Measurements from ENCODE around the gene APBA2.

The APBA2 gene

DNA sequence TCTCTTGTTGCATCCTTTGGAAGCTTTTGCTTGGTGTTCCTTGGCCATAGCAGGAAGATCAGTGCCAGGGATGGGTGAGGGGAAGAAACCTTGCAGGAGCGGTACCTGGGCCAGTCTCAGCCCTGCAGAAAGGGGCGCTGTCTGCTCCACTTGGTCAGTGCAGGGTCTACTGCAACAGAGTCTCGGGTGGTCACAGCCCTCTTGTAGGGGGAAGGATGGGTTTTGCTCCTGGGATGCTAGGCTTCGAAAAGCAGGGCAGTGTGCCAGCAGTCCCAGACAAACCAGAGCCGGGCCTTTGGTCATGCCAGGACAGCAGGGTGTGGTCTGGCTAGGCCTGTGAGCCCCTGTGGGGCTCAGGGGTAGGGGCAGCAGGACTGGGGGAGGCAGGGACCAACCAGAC, 186.7 kb downstream of the APBA2 start:
- in situ Hi-C loops (cut with MboI; ENCODE audit: low sequenced_read_pairs): no loop called here

DNA sequence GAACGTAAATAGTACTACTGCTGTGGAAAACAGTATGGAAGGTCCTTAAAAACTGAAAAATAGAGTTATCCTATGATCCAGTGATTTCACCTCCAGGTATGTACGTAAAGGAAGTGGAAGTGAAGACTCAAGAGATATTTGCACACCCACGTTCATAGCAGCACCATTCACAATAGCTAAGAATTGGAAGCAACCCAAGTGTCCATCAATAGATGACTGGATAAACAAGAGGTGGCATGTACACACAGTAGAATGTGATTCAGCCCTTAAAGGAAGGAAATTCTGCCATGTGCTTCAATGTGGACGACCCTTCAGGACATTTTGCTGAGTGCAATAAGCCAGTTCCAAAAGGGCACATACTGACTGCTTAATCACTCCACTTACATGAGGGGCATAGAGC, 188.3 kb downstream of the APBA2 start:
- in situ Hi-C loops (cut with MboI; ENCODE audit: low sequenced_read_pairs): no loop called here

DNA sequence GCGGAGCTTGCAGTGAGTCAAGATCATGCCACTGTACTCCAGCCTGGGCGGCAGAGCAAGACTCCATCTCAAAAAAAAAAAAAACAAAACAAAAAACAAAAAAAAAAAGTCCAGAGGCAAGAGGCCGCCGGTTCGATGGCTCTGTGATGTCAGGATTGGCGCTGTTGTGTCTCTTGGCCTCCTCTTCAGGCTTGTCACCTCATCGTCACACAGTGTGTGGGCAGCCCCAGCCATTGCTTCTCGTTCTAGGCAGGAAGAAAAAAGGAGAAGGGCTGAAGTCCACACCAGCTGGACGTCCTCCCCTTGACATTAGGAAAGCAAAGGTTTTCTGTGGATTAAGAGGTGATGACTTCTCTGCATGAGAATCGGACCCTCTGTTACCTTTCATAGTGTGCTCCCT, 192.8 kb downstream of the APBA2 start:
- in situ Hi-C loops (cut with MboI; ENCODE audit: low sequenced_read_pairs): no loop called here

DNA sequence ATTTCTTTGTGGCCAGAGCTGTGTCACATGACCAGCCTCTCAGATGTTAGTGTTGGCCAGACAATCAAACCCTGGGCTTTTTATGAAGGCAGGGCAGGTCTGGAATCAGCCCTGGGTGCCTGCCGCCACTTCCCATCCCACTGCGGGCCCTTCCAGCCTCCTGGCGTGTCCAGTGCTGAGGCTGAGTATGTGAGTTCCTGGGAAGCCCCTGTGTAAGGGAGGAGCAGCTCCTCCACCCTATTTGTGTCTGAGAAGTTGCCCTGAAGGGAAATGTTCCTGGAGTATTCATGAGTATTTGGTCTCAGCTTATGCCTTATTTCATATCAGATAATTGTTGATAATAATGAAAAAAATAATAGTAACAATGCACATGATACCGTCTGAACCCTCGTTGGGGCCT, 193.7 kb downstream of the APBA2 start:
- in situ Hi-C loops (cut with MboI; ENCODE audit: low sequenced_read_pairs): no loop called here

DNA sequence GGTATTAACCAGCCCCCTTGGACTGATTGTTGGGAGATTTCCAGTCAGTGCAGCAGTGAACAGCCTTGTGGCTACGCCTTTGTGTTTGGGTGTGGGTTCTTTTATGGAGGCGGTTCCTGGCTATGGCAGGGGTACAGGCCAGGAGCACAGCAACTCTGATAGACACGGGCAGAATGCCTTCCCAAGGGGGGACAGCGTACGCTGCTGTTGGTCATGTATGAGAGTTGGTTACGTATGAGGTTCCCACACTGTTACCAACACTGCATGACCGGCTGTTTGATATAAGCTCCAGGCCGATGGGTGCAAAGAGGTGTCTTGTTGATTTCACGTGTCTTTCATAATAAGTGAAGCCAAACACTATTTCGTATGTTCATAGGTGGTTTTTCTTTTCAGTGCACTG, 196.0 kb downstream of the APBA2 start:
- in situ Hi-C loops (cut with MboI; ENCODE audit: low sequenced_read_pairs): no loop called here

DNA sequence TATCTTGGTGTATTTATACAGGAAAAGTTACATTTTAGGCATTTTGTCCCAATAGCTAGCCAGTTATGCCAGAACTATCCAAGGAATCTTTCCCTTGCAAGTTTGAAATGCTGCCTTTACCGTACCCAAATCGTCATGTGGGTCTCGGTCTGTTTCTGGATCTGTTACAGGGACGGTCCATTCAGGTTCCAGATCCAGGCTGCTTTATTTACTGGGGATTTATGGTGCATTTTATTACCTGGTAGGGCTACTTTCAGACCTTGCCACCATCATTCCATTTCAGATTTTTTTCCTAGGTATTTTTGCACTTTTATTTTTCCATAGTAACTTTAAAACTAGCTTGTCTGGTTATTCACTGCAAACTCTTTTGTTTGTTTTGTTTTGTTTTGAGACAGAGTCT, 197.4 kb downstream of the APBA2 start:
- in situ Hi-C loops (cut with MboI; ENCODE audit: low sequenced_read_pairs): no loop called here

DNA sequence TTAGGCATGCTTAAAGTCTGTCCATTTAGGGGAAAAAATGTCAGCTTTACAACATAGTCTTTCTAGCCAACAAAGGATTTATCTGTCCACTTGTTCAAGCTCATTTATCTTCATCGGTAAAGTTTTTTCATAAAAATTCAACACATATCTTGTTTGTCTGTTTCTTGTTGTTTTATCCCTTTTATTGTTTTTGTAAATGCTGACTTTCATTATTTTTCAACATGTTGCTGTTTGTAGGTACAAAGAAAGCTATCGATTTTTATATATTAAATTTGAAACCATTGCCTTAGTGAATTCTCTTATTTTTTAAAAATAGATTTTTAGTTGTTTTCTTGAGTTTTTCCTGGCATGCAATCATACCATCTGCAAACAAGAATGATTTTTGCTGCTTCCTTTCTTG, 198.1 kb downstream of the APBA2 start:
- in situ Hi-C loops (cut with MboI; ENCODE audit: low sequenced_read_pairs): no loop called here

DNA sequence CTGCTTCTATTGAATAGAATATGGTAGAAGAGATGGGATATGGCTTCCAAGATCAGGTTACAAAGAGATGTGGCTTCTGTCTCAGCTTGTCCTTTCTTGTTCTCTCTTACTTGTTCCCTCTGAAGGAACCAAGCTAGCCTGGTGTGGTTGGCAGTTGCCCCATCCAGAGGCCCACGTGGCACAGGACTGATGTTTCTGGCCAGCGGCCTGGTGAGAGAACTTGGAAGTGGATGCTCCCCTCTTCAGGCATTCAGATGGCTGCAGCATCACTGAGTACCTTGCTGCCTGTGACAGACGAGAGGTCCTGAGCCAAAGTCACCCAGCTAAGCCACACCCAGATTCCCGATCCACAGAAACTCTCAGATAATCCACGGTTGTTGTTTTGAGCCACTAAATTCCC, 200.2 kb downstream of the APBA2 start:
- in situ Hi-C loops (cut with MboI; ENCODE audit: low sequenced_read_pairs): no loop called here

DNA sequence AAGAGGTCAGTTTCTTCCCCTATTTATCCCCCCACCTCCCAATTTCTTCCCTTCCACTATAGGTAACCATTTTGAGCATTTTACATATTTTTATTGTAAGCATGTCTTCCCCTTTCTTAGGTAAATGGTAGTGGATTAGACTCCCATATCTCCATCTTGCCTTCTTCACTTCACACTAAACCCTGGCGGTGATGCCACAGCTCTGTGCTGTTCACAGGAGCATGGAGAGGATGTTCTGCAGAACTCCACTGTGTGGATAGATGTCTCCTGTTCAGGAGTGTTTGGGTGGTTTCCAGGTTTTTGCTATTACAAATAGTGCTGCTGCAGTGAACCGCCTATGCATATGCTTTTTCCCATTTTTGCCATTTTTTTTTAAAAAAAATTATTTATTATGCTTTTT, 201.1 kb downstream of the APBA2 start:
- in situ Hi-C loops (cut with MboI; ENCODE audit: low sequenced_read_pairs): no loop called here

DNA sequence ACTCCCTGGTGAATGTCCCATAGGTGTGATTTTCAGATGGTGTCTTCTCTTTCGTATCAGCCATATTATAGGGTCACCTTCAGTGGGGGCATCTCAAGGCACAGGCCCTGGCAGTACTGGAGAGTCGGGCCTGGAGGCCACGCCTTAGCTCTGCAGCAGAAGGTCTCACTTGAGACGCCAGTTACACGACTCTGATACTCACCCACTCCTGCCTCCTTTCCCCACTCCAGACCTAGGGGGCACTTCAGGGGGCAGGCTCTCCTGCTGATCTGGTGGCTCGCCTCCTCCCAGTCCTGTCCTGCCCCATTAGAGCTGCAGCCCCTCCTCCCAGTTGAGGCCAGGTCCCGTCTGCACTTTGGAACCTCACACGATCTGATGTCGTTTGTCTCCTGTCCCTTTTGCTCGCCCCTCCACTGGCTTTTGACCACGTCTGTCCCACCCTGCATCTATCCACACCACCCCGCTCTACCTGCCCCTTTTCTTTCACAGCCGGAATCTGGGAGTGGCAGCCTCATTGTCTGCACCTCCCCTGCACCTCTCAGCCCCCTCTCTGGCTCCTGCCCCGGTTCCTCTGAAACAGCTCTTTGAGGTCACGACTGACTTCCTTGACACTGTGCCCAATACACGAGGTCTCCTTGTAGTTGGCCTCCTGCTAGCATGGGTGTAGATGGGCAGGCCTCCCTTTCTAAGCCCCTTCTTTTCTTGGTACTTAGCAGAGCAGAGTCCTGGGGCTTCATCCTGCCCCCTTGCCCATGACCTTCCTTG, 201.9 kb downstream of the APBA2 start:
- in situ Hi-C loops (cut with MboI; ENCODE audit: low sequenced_read_pairs): no loop called here

DNA sequence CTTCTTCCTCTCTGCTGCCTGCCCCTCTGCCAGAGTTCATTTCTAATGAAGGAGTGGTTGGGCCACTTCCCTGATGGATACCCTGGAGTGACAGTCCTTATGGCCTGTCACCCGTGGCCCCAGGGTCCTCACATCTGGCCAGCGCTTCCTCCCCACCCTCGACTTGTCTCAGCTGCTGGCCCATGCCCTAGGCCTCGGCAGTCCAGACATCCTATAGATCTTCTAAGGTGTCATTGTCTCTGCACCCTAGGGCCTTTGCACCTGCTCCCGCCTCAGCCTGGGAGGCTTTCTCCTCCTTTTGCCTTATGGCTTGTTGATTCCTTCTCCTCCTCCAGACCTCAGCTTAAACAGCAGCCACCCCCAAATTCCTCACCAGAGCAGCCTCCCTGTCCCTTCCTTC, 202.9 kb downstream of the APBA2 start:
- in situ Hi-C loops (cut with MboI; ENCODE audit: low sequenced_read_pairs): no loop called here

DNA sequence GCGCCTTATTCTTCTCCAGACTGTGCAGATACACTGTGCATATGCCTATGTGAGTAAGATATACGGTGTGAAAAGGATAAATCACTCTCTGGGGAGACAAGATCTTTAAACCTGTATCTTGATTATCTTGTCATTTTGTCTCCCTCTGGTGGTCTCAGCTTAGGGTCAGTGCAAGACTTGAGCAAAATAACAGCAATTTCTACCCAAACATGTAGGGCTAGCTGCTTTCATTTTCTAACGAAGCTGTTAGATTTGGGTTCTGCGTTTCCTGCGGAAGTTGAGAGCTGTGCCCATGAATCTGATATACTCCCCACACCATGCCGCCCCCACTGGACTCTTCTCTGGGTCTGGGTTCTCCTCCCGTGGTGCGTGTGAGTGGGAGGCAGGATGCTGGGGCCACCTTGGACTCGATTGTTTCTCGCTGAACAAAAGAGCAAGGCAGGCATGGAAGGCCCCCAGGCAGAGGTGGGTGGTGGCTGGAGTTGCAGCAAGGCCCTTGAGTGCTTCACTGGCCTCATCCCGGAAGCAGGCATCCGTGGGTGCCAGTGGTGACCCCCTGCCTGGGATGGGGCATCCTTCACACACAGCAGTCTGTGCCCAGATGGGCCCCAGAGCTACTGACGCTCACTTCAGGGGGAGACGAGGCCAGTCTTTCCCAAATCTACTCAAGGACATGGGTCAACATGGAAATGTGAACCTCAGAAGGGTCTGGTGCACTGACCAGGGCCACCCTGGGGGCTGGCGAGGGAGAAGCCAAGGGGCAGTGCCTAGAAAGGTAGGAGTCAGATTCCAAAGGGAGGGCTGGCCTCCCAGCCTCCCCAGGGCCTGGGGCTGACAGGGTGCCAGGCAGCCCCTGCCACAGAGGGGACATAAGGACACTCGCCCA, 204.2 kb downstream of the APBA2 start:
- in situ Hi-C loops (cut with MboI; ENCODE audit: low sequenced_read_pairs): no loop called here

DNA sequence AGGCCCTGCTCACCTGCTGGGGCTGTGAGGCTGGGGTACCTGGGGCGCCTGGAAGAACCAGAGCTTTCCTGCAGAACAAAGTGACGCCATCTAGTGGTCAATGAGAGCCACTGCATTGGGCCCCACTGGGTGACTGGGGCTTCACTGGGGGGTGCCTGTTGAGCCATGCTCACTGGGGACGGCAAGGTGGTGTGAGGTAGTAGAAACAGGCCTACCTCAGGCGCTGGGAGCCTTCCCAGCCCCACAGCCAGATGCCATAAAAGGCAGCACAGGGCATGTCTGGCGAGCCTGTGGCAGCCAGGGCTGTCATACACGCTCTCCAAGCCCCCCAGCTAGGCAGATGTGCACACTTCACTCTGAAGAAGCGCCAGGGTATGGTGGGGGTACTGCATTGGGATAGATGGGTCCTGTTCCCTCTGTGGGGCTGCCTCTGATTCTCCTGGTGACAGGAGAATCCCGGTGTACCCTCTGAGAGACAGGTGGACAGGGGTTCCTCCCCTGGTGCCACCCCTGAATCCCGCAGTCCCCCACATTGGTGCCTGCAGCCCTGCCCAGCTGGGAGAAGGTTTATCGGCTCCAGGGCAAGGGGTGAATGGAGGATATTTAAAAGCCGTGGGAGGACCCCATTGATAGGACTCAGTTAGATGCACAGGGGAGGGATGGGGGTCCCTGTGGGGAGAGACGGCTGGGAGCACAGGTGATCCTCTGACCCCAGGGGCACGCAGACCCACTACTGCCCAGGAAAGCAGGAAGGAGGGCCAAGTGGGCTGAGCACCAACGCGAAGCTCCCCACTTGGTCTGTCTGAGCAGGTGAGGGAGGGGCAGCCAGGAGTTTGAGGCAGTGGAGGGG, 205.1 kb downstream of the APBA2 start:
- in situ Hi-C loops (cut with MboI; ENCODE audit: low sequenced_read_pairs): no loop called here

DNA sequence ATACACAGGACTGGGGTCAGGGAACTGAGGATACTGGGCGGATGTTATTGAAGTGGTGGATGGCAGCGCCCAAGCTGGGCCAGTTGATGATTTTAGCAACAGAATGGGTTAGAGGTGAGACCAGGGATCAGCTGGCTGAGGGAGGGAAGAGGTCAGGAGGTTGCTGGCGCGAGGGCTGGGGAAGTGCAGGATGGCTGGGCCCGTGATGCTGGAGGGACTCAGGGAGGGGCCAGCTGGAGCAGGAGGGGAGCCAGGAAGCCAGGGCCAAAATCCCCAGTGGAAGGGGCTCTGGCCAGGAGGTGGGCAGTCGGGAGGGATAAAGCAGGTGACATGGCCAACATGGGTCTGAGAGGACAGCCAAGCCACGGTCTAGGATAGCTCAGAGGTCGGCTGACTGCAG, 205.9 kb downstream of the APBA2 start:
- in situ Hi-C loops (cut with MboI; ENCODE audit: low sequenced_read_pairs): no loop called here

DNA sequence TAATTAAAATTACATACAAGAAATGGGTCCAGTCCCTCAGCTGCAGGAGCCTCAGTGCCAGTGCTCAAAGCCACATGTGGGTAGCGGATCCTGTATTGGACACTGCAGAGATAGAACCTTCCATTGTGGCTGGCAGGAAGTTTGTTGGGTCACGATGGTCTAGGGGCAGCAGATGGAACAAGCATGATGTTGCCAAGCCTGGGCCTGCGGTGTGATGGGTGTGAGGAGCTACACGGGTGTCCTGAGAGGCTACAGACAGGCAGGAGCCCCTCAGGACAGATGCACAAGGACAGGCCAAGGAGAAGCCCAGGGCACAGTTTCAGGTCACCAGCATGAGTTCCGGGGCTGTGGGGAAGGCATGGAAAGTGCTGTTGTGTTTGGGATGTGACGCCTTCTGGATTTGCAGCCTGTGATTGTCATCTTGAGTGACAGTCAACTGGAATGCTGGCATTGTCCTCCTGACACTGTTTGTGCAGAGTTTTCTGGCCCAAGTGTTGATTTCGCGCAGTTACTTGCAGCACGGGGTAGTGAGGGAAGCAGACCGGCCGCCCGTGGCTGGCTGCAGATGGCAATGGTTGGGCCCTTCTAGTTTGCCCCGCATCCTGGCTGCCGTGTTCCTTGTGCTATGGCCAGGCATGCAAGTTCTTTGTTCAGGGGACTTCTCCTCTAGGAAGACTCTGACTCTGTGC, 206.7 kb downstream of the APBA2 start:
- in situ Hi-C loops (cut with MboI; ENCODE audit: low sequenced_read_pairs): no loop called here

DNA sequence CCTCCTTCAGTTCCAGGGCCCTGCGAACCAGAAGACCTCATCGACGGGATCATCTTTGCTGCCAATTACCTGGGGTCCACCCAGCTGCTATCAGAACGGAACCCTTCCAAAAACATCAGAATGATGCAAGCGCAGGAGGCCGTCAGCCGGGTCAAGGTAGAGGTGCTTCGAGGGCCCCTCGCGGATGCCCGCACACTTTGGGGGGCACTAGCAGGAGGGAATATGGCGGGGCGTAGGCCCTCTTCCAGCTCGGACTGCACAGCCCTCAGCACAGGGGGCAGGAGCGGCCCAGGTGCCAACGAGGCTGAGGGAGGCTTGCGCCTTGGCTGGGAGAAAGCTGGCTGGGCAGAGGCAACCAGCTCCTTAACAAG, 207.3 kb downstream of the APBA2 start:
- in situ Hi-C loops (cut with MboI; ENCODE audit: low sequenced_read_pairs): no loop called here

DNA sequence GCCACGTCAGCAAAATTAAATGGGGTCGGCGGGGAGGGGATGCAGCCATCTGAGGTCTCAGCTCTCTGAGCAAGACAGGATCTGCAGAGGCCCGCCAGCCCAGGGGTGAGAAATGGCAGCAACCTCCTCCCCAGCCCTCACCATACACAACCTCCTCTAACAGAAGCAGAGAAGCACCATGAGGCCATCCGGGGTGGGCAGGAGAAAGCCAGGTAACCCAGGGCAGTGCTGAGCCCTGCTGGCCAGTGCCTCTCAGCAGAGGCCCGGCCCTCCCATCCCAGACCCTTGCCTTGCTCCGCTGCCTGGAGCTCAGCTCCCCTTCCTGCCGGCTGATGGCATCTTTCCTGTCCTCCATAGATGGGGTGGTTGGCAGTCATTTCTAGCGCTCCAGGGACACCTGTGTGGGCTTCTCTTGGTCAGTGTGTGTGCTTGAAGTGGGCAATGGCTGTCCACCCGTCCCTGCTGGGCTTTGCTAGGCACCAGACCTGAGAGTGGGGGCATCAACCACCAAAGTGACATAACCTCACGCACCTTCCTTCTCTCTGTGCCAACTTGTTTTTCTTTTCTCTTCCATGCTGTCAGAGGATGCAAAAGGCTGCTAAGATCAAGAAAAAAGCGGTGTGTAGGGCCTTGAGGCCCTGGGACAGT, 208.0 kb downstream of the APBA2 start:
- in situ Hi-C loops (cut with MboI; ENCODE audit: low sequenced_read_pairs): no loop called here

DNA sequence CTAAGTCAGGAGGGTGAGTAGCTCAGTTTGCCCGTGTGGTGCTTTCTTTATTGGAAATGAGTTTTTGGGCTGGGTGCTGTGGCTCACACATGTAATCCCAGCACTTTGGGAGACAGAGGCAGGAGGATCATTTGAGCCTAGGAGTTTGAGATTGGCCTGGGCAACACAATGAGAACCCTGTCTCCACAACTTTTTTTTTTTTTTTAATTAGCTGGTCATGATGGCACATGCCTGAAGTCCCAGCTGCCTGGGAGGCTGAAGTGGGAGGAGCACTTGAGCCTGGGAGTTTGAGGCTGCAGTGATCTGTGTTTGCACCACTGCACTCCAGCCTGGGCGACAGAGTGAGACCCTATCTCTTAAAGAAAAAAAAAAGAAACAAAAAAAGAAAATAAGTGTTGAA, 208.9 kb downstream of the APBA2 start:
- in situ Hi-C loops (cut with MboI; ENCODE audit: low sequenced_read_pairs): no loop called here

DNA sequence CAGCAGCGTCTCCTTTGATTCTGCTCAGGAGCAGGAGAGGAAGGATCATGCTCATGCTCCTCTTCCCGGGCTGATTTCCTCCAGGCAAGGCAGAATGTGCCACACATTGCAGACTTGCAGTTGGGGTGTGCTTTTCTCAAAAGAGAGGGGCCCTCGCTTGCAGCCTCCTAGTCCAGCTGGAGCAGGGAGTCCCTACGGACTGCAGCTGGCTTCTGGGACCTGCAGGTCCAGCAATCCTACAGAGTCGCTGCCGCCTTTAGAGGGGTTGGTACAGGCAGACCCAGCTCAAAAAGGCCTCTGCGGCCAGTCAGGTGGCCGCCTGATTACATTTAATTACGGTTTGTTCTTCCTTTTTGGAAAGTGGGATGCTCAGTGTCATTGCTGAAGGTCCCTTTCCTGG, 210.0 kb downstream of the APBA2 start:
- in situ Hi-C loops (cut with MboI; ENCODE audit: low sequenced_read_pairs): no loop called here

DNA sequence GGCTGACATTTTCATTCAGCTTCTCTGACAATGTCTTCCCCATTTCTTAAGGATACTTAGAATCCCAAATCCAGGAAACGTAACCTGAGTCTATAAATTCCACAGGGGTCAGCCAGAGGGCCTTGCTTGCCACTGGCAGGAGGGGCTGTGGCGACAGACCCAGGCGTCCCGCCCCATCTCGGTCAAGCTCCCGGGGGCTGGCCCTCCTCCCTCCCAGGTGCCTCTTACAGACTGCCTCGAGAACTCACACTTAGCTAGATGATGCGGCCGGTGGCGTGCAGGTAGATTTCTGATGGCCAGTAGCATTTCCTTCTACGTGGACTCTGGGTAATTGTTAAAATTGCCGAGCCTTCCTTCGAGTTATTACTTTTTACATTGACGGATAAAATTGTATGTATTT, 211.4 kb downstream of the APBA2 start:
- in situ Hi-C loops (cut with MboI; ENCODE audit: low sequenced_read_pairs): no loop called here
